HepG2 (cell line): Measurements from ENCODE around the gene CDC42BPG. TPM values are rescaled to one million over a fixed set of nuclear protein-coding genes. Genes with fewer than 3 reads are reported as not detected.

Experiments
- FOXP4 ChIP-seq: sonication (generic); formaldehyde crosslinking; IDR thresholded peaks from 2 replicates; pipeline ENCODE4 v1.4.0; 2020; ENCODE audit warnings: missing genetic modification reagents
- HBP1 ChIP-seq: IDR thresholded peaks from 2 replicates; pipeline ENCODE4 v1.6.1; 2016; ENCODE audit warnings: low read depth, control low read depth
- HIVEP1 ChIP-seq: sonication (generic); formaldehyde crosslinking; IDR thresholded peaks from 2 replicates; pipeline ENCODE4 v1.4.0; 2020; ENCODE audit warnings: mild to moderate bottlenecking, missing genetic modification reagents
- HMGXB4 ChIP-seq, 2 experiments: sonication (generic) in 1 of 2; formaldehyde crosslinking in 1 of 2; IDR thresholded peaks; 2 replicates each; pipeline versions ENCODE4 v1.4.0 to v1.6.1; 2018 to 2020; ENCODE audit warnings: missing genetic modification reagents in 2 of 2, borderline replicate concordance in 1 of 2, low read depth in 1 of 2, mild to moderate bottlenecking in 1 of 2, missing biosample characterization in 1 of 2
- MXD4 ChIP-seq: IDR thresholded peaks from 2 replicates; pipeline ENCODE4 v1.6.1; 2016; ENCODE audit warnings: mild to moderate bottlenecking, missing biosample characterization, missing genetic modification reagents
- NR2F1 ChIP-seq, 2 experiments: fragments of 450-650 bp in 1 of 2; formaldehyde crosslinking in 1 of 2; IDR thresholded peaks; 2 replicates each; pipeline versions ENCODE4 v1.5.0 to v1.6.1; 2016 to 2020; ENCODE audit warnings: mild to moderate bottlenecking in 1 of 2, missing compliant biosample characterization in 1 of 2, missing genetic modification reagents in 1 of 2, moderate library complexity in 1 of 2
- RBM22 ChIP-seq: fragments of 200-400 bp; formaldehyde crosslinking; optimal IDR thresholded peaks from 2 replicates; pipeline ENCODE3; 2017; ENCODE audit warnings: mild to moderate bottlenecking, low read length, moderate library complexity
- SALL1 ChIP-seq: sonication (generic); formaldehyde crosslinking; IDR thresholded peaks from 2 replicates; pipeline ENCODE4 v1.8.0; 2022; ENCODE audit warnings: mild to moderate bottlenecking, missing genetic modification reagents
- SKIL ChIP-seq: sonication (generic); formaldehyde crosslinking; IDR thresholded peaks from 2 replicates; pipeline ENCODE4 v1.8.0; 2022; ENCODE audit warnings: missing genetic modification reagents, mild to moderate bottlenecking, moderate library complexity, borderline replicate concordance
- SNRNP70 ChIP-seq: fragments of 200-400 bp; formaldehyde crosslinking; IDR thresholded peaks from 2 replicates; pipeline ENCODE4 v1.6.1; 2017; ENCODE audit warnings: mild to moderate bottlenecking, low read depth, low read length, moderate library complexity
- SOX5 ChIP-seq: IDR thresholded peaks from 2 replicates; pipeline ENCODE4 v1.6.1; 2016; ENCODE audit warnings: borderline replicate concordance
- ZNF282 ChIP-seq: fragments of 450-650 bp; IDR thresholded peaks from 2 replicates; pipeline ENCODE4 v1.6.1; 2018; ENCODE audit not compliant: partially characterized antibody
- ZNF441 ChIP-seq: sonication (generic); formaldehyde crosslinking; IDR thresholded peaks from 2 replicates; pipeline ENCODE4 v1.7.0; 2021; ENCODE audit warnings: missing genetic modification reagents, borderline replicate concordance
- ZNF704 ChIP-seq: sonication (generic); formaldehyde crosslinking; IDR thresholded peaks from 2 replicates; pipeline ENCODE4 v1.8.1; 2023; ENCODE audit warnings: mild to moderate bottlenecking, inconsistent platforms, moderate library complexity, missing genetic modification reagents, borderline replicate concordance
- ZNF768 ChIP-seq: sonication (generic); formaldehyde crosslinking; IDR thresholded peaks from 2 replicates; pipeline ENCODE4 v1.4.0; 2020; ENCODE audit warnings: missing genetic modification reagents
- ZNF879 ChIP-seq: sonication (generic); formaldehyde crosslinking; IDR thresholded peaks from 2 replicates; pipeline ENCODE4 v1.8.1; 2023; ENCODE audit warnings: missing genetic modification reagents
- polyA plus RNA-seq, 8 experiments: library from polyadenylated mRNA; depleted of rRNA in 3 of 8; stranded (reverse) in 7 of 8; unstranded in 1 of 8; fragments of >200 nt; fragmentation: Illumina TruSeq in 4 of 8; extraction: Trizol in 4 of 8; gene quantifications; 2 replicates each; pipeline versions ENCODE4 v1.2.1 to v1.2.3, GENCODE V29; 2011 to 2016; ENCODE audit warnings: low read depth in 4 of 8, missing spikeins in 1 of 8, mixed read lengths in 1 of 8; ENCODE audit not compliant: insufficient read depth in 1 of 8
- total RNA-seq, 5 experiments: library from RNA; depleted of rRNA; stranded (reverse); fragments of >200 nt; fragmentation: Illumina TruSeq; extraction: Trizol; gene quantifications; 2 replicates each; pipeline ENCODE4 v1.2.3, GENCODE V29; 2016; ENCODE audit warnings: low read depth in 1 of 5
- TF ChIP-seq, protein P1 (sequence below): sonication (generic); formaldehyde crosslinking; IDR thresholded peaks from 2 replicates; pipeline ENCODE4 v1.5.0; 2020; ENCODE audit warnings: missing genetic modification reagents
- TF ChIP-seq, protein P2 (sequence below): sonication (generic); formaldehyde crosslinking; IDR thresholded peaks from 2 replicates; pipeline ENCODE4 v1.4.0; 2020; ENCODE audit warnings: mild to moderate bottlenecking, missing genetic modification reagents

CDC42BPG gene
- total and polyA plus RNA-seq, 2 of the 13 experiments (the other 11 are each of a cell fraction or from before 2014, with no cell fraction given) = 0.55 to 1.4 TPM

DNA sequence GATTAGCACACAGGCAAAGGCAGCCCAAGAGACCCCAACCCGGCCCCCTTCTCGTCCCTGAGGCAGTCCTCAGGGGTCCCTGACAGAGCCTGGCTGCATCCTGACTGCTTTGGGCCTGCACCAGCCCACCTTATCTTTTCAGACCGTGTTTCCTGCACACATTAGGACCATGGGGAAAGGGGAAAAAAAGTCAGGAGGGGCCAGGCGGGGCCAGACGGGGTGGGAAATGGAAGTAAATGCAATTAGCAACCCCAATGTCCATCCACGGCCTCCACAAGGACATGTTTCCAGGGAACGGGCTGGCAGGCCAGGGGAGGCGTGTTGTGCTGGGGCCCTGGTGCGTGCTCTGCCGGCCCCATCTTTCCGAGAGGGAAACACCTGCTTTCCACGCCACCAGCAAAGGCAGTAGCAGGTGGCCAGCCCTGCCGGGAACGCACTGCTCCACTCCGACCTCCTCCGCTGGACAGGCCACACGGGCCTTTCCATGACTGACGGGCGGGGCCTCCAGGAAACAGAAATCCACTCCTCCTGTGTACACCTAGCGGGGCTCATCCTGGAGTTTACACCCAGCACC, 26.5 kb upstream of the CDC42BPG start (continued):
- TF ChIP-seq HIVEP1 (CRISPR knock-in tag) = peak; percentile 50; the same call in 1 of the 2 replicates
- TF ChIP-seq ZNF879 = no peak
- peak; percentile 6; the same call in 1 of the 2 replicates for TF ChIP-seq SALL1 (CRISPR knock-in tag)
- no peak for TF ChIP-seq ZNF441 (CRISPR knock-in tag)
- TF ChIP-seq HBP1 = no peak
- TF ChIP-seq FOXP4 (CRISPR knock-in tag) = no peak
- no peak for TF ChIP-seq NR2F1 (CRISPR knock-in tag; IDR thresholded peaks at IDR 0.05)
- TF ChIP-seq, protein P1, sequence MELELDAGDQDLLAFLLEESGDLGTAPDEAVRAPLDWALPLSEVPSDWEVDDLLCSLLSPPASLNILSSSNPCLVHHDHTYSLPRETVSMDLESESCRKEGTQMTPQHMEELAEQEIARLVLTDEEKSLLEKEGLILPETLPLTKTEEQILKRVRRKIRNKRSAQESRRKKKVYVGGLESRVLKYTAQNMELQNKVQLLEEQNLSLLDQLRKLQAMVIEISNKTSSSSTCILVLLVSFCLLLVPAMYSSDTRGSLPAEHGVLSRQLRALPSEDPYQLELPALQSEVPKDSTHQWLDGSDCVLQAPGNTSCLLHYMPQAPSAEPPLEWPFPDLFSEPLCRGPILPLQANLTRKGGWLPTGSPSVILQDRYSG (CRISPR knock-in tag) = no peak
- TF ChIP-seq MXD4 (CRISPR knock-in tag) = no peak
- no peak for TF ChIP-seq SOX5
- TF ChIP-seq, protein P2, sequence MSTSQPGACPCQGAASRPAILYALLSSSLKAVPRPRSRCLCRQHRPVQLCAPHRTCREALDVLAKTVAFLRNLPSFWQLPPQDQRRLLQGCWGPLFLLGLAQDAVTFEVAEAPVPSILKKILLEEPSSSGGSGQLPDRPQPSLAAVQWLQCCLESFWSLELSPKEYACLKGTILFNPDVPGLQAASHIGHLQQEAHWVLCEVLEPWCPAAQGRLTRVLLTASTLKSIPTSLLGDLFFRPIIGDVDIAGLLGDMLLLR (CRISPR knock-in tag) = no peak
- 0 out of 2 replicates have a peak, but pooled peaks have one; percentile 1 for TF ChIP-seq ZNF768 (CRISPR knock-in tag)
- no peak for TF ChIP-seq RBM22
- no peak for TF ChIP-seq ZNF282
- no peak for TF ChIP-seq SKIL (CRISPR knock-in tag)
- TF ChIP-seq HMGXB4 (CRISPR knock-in tag; IDR thresholded peaks at IDR 0.05; ENCODE audit: borderline replicate concordance in 1 of 2, low read depth in 1 of 2) = 0 out of 4 replicates have a peak, but pooled peaks of 1 of the 2 experiments have one; percentile 16
- 0 out of 2 replicates have a peak, but pooled peaks have one; percentile 12 for TF ChIP-seq ZNF704 (CRISPR knock-in tag)
- no peak for TF ChIP-seq SNRNP70
